H9 (cell line): Measurements from ENCODE around the gene MYADM. TPM values are rescaled to one million over a fixed set of nuclear protein-coding genes. Genes with fewer than 3 reads are reported as not detected.

Source experiments
- DNase-seq: peaks from one replicate; pipeline ENCODE4 v3.0.0-alpha.2; 2017
- H2AFZ ChIP-seq: one replicate; pipeline ENCODE4 v1.6.1; 2013; ENCODE audit warnings: mild to moderate bottlenecking, low read length, control low read depth, moderate library complexity
- H2AK5ac ChIP-seq: 2 replicates; pipeline ENCODE4 v1.6.1; 2013; ENCODE audit warnings: low read length, control low read depth, mixed read lengths; ENCODE audit not compliant: insufficient read length
- H2BK120ac ChIP-seq: one replicate; pipeline ENCODE4 v1.6.1; 2013; ENCODE audit warnings: low read depth, mild to moderate bottlenecking, low read length, control low read depth, inconsistent platforms; ENCODE audit not compliant: poor library complexity, severe bottlenecking
- H2BK12ac ChIP-seq: 2 replicates; pipeline ENCODE4 v1.6.1; 2013; ENCODE audit warnings: low read length, control low read depth, mixed read lengths, low read depth; ENCODE audit not compliant: insufficient read length
- H2BK15ac ChIP-seq: 2 replicates; pipeline ENCODE4 v1.6.1; 2013; ENCODE audit warnings: low read depth, low read length, control low read depth
- H2BK20ac ChIP-seq: one replicate; pipeline ENCODE4 v1.6.1; 2013; ENCODE audit warnings: low read depth, mild to moderate bottlenecking, low read length, control low read depth, inconsistent platforms; ENCODE audit not compliant: poor library complexity, severe bottlenecking
- H2BK5ac ChIP-seq: 2 replicates; pipeline ENCODE4 v1.6.1; 2013; ENCODE audit warnings: low read length, control low read depth, mixed read lengths; ENCODE audit not compliant: insufficient read length
- H3K14ac ChIP-seq: 2 replicates; pipeline ENCODE4 v1.6.1; 2013; ENCODE audit warnings: low read length, control low read depth; ENCODE audit not compliant: insufficient read depth
- H3K18ac ChIP-seq: 2 replicates; pipeline ENCODE4 v1.6.1; 2013; ENCODE audit warnings: low read depth, mild to moderate bottlenecking, mixed read lengths, low read length, control low read depth; ENCODE audit not compliant: insufficient read length
- H3K23ac ChIP-seq: 2 replicates; pipeline ENCODE4 v1.6.1; 2013; ENCODE audit warnings: low read length, control low read depth, mixed read lengths, low read depth; ENCODE audit not compliant: insufficient read length
- H3K23me2 ChIP-seq: 2 replicates; pipeline ENCODE4 v1.6.1; 2013; ENCODE audit warnings: low read depth, mild to moderate bottlenecking, mixed read lengths, low read length, control low read depth; ENCODE audit not compliant: insufficient read length, poor library complexity, severe bottlenecking
- H3K27ac ChIP-seq: 2 replicates; pipeline ENCODE4 v1.5.1; 2013; ENCODE audit warnings: low read length, control low read depth, mixed read lengths, low read depth; ENCODE audit not compliant: insufficient read length
- H3K27me3 ChIP-seq: 2 replicates; pipeline ENCODE4 v1.6.1; 2013; ENCODE audit warnings: low read length, control low read depth, inconsistent platforms; ENCODE audit not compliant: insufficient read depth
- H3K4ac ChIP-seq: 2 replicates; pipeline ENCODE4 v1.6.1; 2013; ENCODE audit warnings: low read depth, mild to moderate bottlenecking, control low read depth, inconsistent platforms, low read length, moderate library complexity
- H3K4me1 ChIP-seq: 2 replicates; pipeline ENCODE4 v1.6.1; 2013; ENCODE audit warnings: low read length, control low read depth, inconsistent platforms; ENCODE audit not compliant: insufficient read depth
- H3K4me2 ChIP-seq: 2 replicates; pipeline ENCODE4 v1.6.1; 2013; ENCODE audit warnings: low read length, control low read depth, mixed read lengths; ENCODE audit not compliant: insufficient read length, insufficient read depth
- H3K56ac ChIP-seq: 2 replicates; pipeline ENCODE4 v1.6.1; 2013; ENCODE audit warnings: low read depth, mild to moderate bottlenecking, mixed read lengths, low read length, control low read depth; ENCODE audit not compliant: insufficient read length
- H3K79me1 ChIP-seq: 2 replicates; pipeline ENCODE4 v1.6.1; 2013; ENCODE audit warnings: low read depth, mild to moderate bottlenecking, moderate library complexity, low read length, control low read depth, inconsistent platforms; ENCODE audit not compliant: insufficient read depth, poor library complexity, severe bottlenecking
- H3K79me2 ChIP-seq: 2 replicates; pipeline ENCODE4 v1.6.1; 2013; ENCODE audit warnings: low read length, control low read depth, inconsistent platforms; ENCODE audit not compliant: insufficient read depth
- H3K9ac ChIP-seq: 2 replicates; pipeline ENCODE4 v1.6.1; 2013; ENCODE audit warnings: low read length, control low read depth, mixed read lengths; ENCODE audit not compliant: insufficient read length; ENCODE audit errors: extremely low read depth
- H3K9me3 ChIP-seq: one replicate; pipeline ENCODE4 v1.6.1; 2013; ENCODE audit warnings: low read depth, low read length, inconsistent platforms; ENCODE audit not compliant: control insufficient read depth
- H3T11ph ChIP-seq: one replicate; pipeline ENCODE4 v1.6.1; 2013; ENCODE audit warnings: mild to moderate bottlenecking, low read length, control low read depth, inconsistent platforms
- H4K20me1 ChIP-seq: one replicate; pipeline ENCODE4 v1.6.1; 2013; ENCODE audit not compliant: control insufficient read depth, insufficient read length, insufficient read depth
- H4K5ac ChIP-seq: 2 replicates; pipeline ENCODE4 v1.6.1; 2013; ENCODE audit warnings: low read depth, mild to moderate bottlenecking, mixed read lengths, low read length, control low read depth; ENCODE audit not compliant: insufficient read length
- H4K8ac ChIP-seq: replicated peaks from 2 replicates; pipeline ENCODE4 v1.6.1; 2013; ENCODE audit warnings: low read length, control low read depth, mixed read lengths, low read depth; ENCODE audit not compliant: insufficient read length
- H4K91ac ChIP-seq: 2 replicates; pipeline ENCODE4 v1.6.1; 2013; ENCODE audit warnings: low read depth, mild to moderate bottlenecking, moderate library complexity, mixed read lengths, low read length, control low read depth; ENCODE audit not compliant: insufficient read length
- H3K27ac Mint-ChIP-seq, 3 experiments: 2 replicates in 2 of 3; 3 replicates in 1 of 3; pipeline ENCODE4 v1.8.0; 2020 to 2021; ENCODE audit warnings: mixed read lengths in 3 of 3, mild to moderate bottlenecking in 1 of 3, moderate library complexity in 1 of 3
- H3K27me3 Mint-ChIP-seq: 2 replicates; pipeline ENCODE4 v1.8.0; 2021; ENCODE audit warnings: low read depth, mild to moderate bottlenecking, moderate library complexity, mixed read lengths
- H3K36me3 Mint-ChIP-seq, 3 experiments: 2 replicates in 2 of 3; 3 replicates in 1 of 3; pipeline ENCODE4 v1.8.0; 2020 to 2021; ENCODE audit warnings: low read depth in 3 of 3, mixed read lengths in 3 of 3; ENCODE audit not compliant: insufficient read depth in 1 of 3
- H3K4me1 Mint-ChIP-seq, 2 experiments: 2 replicates each; pipeline ENCODE4 v1.8.0; 2020; ENCODE audit warnings: mixed read lengths in 2 of 2
- H3K4me3 Mint-ChIP-seq, 2 experiments: 2 replicates in 1 of 2; 3 replicates in 1 of 2; pipeline ENCODE4 v1.8.0; 2020 to 2021; ENCODE audit warnings: mild to moderate bottlenecking in 2 of 2, mixed read lengths in 2 of 2, moderate library complexity in 1 of 2
- H3K9me3 Mint-ChIP-seq, 2 experiments: 2 replicates in 1 of 2; 3 replicates in 1 of 2; pipeline ENCODE4 v1.8.0; 2020; ENCODE audit warnings: mild to moderate bottlenecking in 2 of 2, mixed read lengths in 2 of 2, moderate library complexity in 1 of 2
- WGBS: extraction: QIAGEN DNeasy Blood & Tissue Kit; methylation state at CpG from one replicate; pipeline ENCODE4 v1.1.7; 2013; ENCODE audit warnings: missing lambda C conversion rate, low lambda C conversion rate, mixed read lengths; ENCODE audit not compliant: insufficient read length; ENCODE audit errors: extremely low coverage; 5-methylcytosine and 5-hydroxymethylcytosine counted together
- total RNA-seq: library from RNA; stranded (reverse); gene quantifications from 2 replicates; pipeline ENCODE4 v1.2.1, GENCODE V29; 2021
- TF ChIP-seq, protein P1 (sequence below): fragments of 200-600 bp; sonication (generic); conservative IDR thresholded peaks from 3 replicates; pipeline ENCODE4 v1.8.0; 2021; ENCODE audit warnings: antibody characterized with exemption, mild to moderate bottlenecking

MYADM gene
- total RNA-seq, 1 experiment from 2014 or later = 116 TPM

GRCh38 chr19:53871454-53871853, 3.8 kb downstream of the MYADM start:
- no peak overlapping the region for H4K8ac ChIP-seq
- no peak overlapping the region for H3K14ac ChIP-seq
- H4K5ac ChIP-seq = no peak overlapping the region
- H4K91ac ChIP-seq = no peak overlapping the region
- TF ChIP-seq, protein P1, sequence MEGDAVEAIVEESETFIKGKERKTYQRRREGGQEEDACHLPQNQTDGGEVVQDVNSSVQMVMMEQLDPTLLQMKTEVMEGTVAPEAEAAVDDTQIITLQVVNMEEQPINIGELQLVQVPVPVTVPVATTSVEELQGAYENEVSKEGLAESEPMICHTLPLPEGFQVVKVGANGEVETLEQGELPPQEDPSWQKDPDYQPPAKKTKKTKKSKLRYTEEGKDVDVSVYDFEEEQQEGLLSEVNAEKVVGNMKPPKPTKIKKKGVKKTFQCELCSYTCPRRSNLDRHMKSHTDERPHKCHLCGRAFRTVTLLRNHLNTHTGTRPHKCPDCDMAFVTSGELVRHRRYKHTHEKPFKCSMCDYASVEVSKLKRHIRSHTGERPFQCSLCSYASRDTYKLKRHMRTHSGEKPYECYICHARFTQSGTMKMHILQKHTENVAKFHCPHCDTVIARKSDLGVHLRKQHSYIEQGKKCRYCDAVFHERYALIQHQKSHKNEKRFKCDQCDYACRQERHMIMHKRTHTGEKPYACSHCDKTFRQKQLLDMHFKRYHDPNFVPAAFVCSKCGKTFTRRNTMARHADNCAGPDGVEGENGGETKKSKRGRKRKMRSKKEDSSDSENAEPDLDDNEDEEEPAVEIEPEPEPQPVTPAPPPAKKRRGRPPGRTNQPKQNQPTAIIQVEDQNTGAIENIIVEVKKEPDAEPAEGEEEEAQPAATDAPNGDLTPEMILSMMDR = no peak
- no peak for DNase-seq
- no peak overlapping the region for H2BK12ac ChIP-seq
- H3K27ac ChIP-seq = no peak overlapping the region
- no peaks in the 10 kb centered on the region for H3K9me3 ChIP-seq
- peak overlapping the region; percentile 52 to 73; a peak in 3 of 5 replicates for H3K4me3 Mint-ChIP-seq
- no peak overlapping the region for H3K56ac ChIP-seq
- H2BK5ac ChIP-seq = no peak overlapping the region
- no peaks in the 10 kb centered on the region for H4K20me1 ChIP-seq
- no peak overlapping the region for H3K4ac ChIP-seq
- H2AFZ ChIP-seq = no peak overlapping the region
- peaks cover 31 to 49% (median 43%) of the 10 kb centered on the region in 3 experiments; a peak in 6 of 7 replicates for H3K36me3 Mint-ChIP-seq
- H3K23me2 ChIP-seq = peaks cover 13% of the 10 kb centered on the region
- H3K79me1 ChIP-seq = no peaks in the 10 kb centered on the region
- no peak overlapping the region for H3T11ph ChIP-seq
- H2AK5ac ChIP-seq = no peak overlapping the region
- peaks cover 2% of the 10 kb centered on the region; the same call in 1 of the 2 replicates for H3K79me2 ChIP-seq
- H3K4me2 ChIP-seq = no peak overlapping the region
- H3K9me3 Mint-ChIP-seq = no peaks in the 10 kb centered on the region
- H3K9ac ChIP-seq = no peak overlapping the region
- no peak overlapping the region for H3K23ac ChIP-seq
- H2BK20ac ChIP-seq = no peak overlapping the region
- peaks cover 20 to 28% of the 10 kb centered on the region in 2 experiments for H3K4me1 Mint-ChIP-seq
- no peaks in the 10 kb centered on the region for H3K27me3 ChIP-seq
- no peaks in the 10 kb centered on the region for H3K4me1 ChIP-seq
- peak overlapping the region in 2 of 3 experiments; percentile 62 to 87; a peak in 5 of 7 replicates for H3K27ac Mint-ChIP-seq
- H2BK120ac ChIP-seq = no peak overlapping the region
- no peak overlapping the region for H3K18ac ChIP-seq
- H2BK15ac ChIP-seq = no peak overlapping the region
- no CpG with 5 or more reads among the region's 7 CpGs for WGBS
- no peaks in the 10 kb centered on the region; the same call in 1 of the 2 replicates for H3K27me3 Mint-ChIP-seq
